ENCODE results near the gene TOB1.

TOB1 gene

GRCh38 chr17:50832267-50832863 is 33.8 kb downstream of the TOB1 start:
- no peak for DNase-seq (ENCODE audit: low read depth)

DNA sequence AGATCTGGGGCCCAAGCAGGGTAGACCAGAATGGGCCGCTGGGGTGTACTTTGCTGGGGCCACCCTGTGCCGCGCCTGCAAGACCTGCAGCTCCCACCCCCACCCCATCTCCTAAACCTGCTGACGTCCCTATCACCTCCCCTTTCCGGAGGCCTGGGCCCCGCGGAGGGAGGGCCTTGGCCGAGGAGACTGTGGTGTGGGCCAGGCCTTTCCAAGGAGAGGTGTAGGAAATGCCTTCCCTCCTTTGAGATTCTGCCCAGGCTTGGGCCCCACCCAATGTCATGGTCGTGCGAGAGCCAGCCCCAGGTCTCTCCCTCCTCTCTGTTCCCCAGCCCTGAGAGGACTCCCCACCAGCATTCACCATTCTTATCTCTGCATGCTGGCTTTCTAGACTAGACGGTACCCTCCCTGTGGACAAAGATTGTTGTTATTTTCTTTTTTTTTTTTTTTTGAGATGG is 34.7 kb downstream of the TOB1 start:
- no peak for DNase-seq (ENCODE audit: low read depth)

DNA sequence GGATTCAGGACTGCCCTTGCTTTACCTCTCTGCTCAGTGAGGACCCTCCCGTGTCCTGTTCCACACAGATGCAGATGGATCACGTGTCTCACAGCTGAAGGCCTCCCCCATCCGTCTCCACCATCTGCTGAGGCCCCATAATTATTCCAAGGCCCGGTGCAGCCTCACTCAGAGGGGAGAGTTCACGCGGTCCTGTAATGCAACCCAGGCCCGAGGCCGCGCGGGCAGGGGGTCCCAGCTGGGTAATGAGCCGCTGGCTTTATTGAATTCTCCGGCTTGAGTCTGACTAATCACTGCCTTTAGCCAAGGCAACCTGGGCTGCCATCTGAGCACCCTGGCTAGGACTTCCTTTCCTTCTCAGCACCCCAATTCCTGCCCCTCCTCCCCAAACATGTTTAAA is 35.2 kb downstream of the TOB1 start:
- DNase-seq (ENCODE audit: low read depth): no peak

DNA sequence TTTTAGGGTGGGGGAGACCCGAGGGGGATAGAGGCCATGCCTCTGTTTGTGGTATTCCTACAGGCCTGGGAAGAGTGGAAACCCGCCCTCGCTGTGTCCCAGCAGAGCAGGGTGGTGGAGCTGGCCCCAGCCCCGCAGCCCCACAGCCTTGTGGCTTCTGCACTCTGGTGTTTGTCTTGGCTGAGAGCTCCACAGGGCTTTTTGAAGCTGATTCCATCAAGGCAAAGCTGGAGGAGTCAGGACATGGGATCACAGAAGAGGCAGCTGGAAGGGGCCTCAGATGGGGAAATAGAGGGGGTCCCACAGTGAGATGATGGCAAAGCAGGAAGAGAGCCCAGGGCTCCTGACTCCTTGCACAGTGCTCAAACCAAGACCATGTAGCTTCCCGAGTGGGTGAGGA is 35.8 kb downstream of the TOB1 start:
- no peak for DNase-seq (ENCODE audit: low read depth)

GRCh38 chr17:50829332-50829731 is 36.8 kb downstream of the TOB1 start:
- no peak for DNase-seq (ENCODE audit: low read depth)

- no peak for DNase-seq (ENCODE audit: low read depth)
Measured at GRCh38 chr17:50828508-50829170, 37.5 kb downstream of the TOB1 start.

- DNase-seq (ENCODE audit: low read depth): no peak
Measured at GRCh38 chr17:50825188-50825587, 41.0 kb downstream of the TOB1 start.

- DNase-seq (ENCODE audit: low read depth): no peak
Measured at GRCh38 chr17:50824429-50824828, 41.7 kb downstream of the TOB1 start.

- DNase-seq (ENCODE audit: low read depth): no peak
Measured at GRCh38 chr17:50822550-50822949, 43.6 kb downstream of the TOB1 start.

DNA sequence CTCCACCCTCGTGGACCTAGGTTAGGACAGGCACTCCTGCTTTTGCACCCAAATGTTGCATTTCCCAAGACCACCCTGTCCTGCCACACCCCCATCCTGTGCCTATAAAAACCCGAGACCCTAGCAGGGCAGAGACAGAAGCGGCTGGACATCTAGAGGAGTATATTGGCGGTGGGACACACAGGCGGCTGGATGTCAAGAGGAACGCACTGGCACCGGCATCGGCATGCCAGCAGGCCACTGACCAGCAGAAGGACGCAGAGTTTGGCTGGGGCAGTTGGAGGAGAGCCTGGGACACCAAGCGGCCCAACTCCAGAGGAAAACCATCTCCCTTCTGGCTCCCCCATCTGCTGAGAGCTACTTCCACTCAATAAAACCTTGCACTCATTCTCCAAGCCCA is 45.5 kb downstream of the TOB1 start:
- DNase-seq (ENCODE audit: low read depth): no peak

DNA sequence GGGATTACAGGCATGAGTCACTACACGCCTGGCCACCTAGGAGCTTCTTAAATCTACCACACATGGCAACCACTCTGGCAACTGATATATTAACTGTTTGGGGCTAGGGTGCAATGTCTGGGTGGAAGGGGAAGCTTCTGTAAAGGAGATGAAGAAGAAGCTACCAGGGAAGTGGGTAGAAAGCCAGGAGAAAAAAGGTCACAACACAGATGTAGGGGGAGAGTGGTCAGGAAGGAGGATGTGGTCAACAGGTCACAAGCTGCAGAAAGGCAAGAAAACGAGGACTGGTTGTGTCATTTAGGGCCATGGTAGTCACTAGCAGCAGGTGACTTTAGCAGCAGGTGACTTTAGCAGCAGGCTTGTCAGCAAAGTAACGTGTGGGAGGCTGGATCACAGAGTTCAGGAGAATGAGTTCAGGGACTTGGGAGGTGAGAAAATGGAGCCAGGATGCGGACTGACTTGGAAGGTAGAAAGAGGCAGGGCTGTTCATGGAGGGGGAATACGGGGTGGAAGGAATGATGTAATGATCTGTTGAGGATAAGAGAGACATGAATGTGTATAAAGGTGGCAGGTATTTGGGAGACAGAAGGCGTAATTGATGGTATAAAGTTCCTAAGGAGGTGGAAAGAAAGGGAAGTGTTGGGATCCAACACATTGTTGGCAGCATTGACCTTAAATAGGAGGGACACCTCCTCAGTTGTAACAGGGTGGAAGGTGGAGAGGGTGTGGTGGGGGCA is 47.1 kb downstream of the TOB1 start:
- no peak for DNase-seq (ENCODE audit: low read depth)

GRCh38 chr17:50818261-50818660 is 47.9 kb downstream of the TOB1 start:
- DNase-seq (ENCODE audit: low read depth): no peak

DNA sequence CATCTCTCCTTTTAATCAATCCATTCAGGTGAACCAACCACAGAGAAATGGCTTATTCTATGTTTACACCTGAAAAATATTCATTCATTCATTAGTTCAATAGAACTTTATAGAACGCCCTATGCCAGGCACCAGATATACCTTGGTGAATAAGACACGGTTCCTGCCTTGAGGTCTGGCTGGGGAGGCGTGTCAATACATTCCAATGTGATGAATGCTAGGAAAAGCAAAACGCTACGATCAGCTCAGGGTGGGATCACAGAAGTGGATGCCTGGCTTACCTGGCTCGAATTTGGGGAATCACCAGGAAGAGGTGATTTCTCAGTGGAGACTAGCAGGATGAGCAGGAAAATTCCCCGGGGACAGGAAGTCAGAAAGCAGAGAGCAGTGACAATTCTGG is 48.3 kb downstream of the TOB1 start:
- DNase-seq (ENCODE audit: low read depth): peak; percentile 38

- DNase-seq (ENCODE audit: low read depth): peak; percentile 34
Measured at GRCh38 chr17:50816771-50817751, 49.1 kb downstream of the TOB1 start.

DNA sequence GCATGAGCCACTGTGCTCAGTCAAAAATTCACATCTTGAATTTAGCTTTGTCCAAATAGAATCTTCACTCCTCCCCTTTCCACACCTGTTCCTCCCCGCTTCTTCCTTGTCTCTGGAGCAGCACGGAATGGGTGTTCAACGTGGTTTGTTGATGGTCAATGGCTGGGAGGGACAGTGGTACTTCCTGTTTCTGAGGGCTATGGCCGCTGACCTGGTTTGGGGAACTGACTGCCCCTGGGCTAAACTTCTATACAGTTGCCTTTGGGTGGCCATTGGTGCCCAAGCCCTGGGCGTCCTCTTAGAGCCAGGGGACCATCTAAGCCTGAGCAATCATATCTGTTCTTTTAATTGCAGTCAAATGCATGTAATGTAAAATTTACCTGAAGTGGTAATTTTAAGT is 49.9 kb downstream of the TOB1 start:
- DNase-seq (ENCODE audit: low read depth): no peak

DNA sequence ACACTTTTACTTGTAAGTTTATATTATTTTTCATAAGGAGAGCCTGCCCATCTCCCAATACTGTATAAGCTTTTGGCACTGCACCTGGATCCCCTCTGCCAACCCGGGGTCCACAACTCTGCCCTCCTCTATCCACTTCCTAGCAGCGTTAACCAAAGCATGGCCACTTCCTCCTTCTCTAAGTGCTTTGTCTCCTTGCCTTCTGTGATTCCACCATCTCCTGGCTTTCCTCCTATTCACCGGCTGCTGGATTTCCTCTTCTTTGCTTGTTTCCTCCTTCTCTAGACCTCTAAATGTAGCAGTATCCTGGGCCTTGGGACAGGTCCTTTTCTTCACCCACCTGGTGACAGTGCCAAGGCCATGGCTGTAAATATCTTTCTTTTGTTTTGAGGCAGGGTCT is 50.8 kb downstream of the TOB1 start:
- no peak for DNase-seq (ENCODE audit: low read depth)

DNA sequence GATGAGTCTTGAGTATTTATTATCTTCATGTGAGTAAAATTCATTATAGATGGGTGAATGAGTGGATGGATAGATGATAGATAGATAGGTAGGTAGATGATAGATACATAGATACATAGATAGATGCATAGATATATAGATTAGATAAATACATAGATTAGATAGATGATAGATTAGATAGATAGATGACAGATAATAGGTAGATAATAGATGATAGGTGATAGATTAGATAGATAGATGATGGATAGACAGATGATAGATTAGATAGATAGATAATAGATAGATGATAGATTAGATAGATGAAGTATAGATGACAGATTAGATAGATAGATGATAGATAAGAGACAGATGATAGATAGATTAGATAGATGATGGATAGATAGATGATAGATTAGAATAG is 52.6 kb downstream of the TOB1 start:
- no peak for DNase-seq (ENCODE audit: low read depth)
